SK-N-SH treated with all-trans-retinoic acid at 6 μM for 48 hours (cell line): ENCODE data around the gene CFI.

ENCODE experiments used
- ESRRG ChIP-seq: fragments of 250-450 bp; sonication (Bioruptor Pico); IDR thresholded peaks from 2 replicates; pipeline ENCODE4 v1.6.1; 2021; ENCODE audit warnings: mild to moderate bottlenecking
- OSR1 ChIP-seq: fragments of 250-450 bp; sonication (Bioruptor Pico); IDR thresholded peaks from 2 replicates; pipeline ENCODE4 v1.8.0; 2022; ENCODE audit warnings: moderate library complexity, mild to moderate bottlenecking, inconsistent platforms
- PPARA ChIP-seq: fragments of 250-450 bp; sonication (Bioruptor Pico); IDR thresholded peaks from 2 replicates; pipeline ENCODE4 v1.5.0; 2020; ENCODE audit warnings: mild to moderate bottlenecking, borderline replicate concordance
- TOX ChIP-seq: fragments of 250-450 bp; sonication (Bioruptor Pico); IDR thresholded peaks from 2 replicates; pipeline ENCODE4 v1.8.0; 2021; ENCODE audit warnings: mild to moderate bottlenecking, moderate library complexity, borderline replicate concordance

DNA sequence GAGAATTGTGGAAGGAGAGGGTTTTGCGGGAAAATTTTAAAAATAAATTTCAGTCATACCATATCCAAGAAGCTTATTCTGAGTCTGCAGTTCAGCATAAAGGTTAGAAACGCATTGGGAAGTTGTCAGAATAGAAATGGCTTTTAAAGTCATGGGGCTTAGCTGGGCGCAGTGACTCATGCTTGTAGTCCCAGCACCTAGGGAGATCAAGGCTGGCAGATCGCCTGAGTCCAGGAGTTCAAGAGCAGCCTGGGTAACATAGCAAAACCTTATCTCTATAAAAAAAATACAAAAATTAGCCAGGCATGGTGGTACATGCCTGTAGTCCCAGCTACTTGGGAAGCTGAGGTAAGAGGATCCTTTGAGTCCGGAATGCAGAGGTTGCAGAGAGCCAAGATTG, 68.1 kb downstream of the CFI start:
- no peak for TF ChIP-seq PPARA (CRISPR knock-in tag)
- TF ChIP-seq OSR1 (CRISPR knock-in tag), result no peak
- no peak for TF ChIP-seq TOX (CRISPR knock-in tag)
- no peak for TF ChIP-seq ESRRG (CRISPR knock-in tag)
